ENCODE results near the gene E2F4.

The E2F4 gene

GRCh38 chr16:67149276-67150046, 42.5 kb upstream of the E2F4 start:
- peaks cover 41% of the 10 kb centered on the region in 2 experiments for H3K36me3 ChIP-seq (ENCODE audit: control insufficient read depth in 1 of 2, insufficient read depth in 2 of 2, low read length in 2 of 2)
- no peak overlapping the region for H4K8ac ChIP-seq (ENCODE audit: low read depth, low read length)
- peak in 1 of 2 donors; percentile 53 for DNase-seq
- peak overlapping the region; percentile 91 for H3K4me2 ChIP-seq (ENCODE audit: low read length)
- H3K4ac ChIP-seq (ENCODE audit: low read depth, low read length), result no peak overlapping the region
- peaks cover 6 to 8% of the 10 kb centered on the region in 2 experiments for H3K4me1 ChIP-seq (ENCODE audit: control insufficient read depth in 1 of 2, insufficient read depth in 2 of 2, low read length in 2 of 2)
- H3K4me3 ChIP-seq (ENCODE audit: low read depth, low read length), result no peak overlapping the region
- H2AK5ac ChIP-seq (ENCODE audit: low read length), result no peak overlapping the region
- H3K9me3 ChIP-seq (ENCODE audit: insufficient read depth, low read depth, low read length), result peaks cover 12% of the 10 kb centered on the region
- peaks cover 18% of the 10 kb centered on the region for H3K27me3 ChIP-seq (ENCODE audit: insufficient read depth, low read length)
- H2AFZ ChIP-seq (ENCODE audit: insufficient read depth, low read length, poor library complexity), result no peak overlapping the region
- no peak overlapping the region for H2BK120ac ChIP-seq (ENCODE audit: insufficient read depth, low read length, poor library complexity)
- H3K14ac ChIP-seq (ENCODE audit: low read length), result no peak overlapping the region
- peaks cover 6% of the 10 kb centered on the region for H3K79me1 ChIP-seq (ENCODE audit: low read length)
- H4K91ac ChIP-seq (ENCODE audit: low read depth, low read length), result peak overlapping the region; percentile 11
- no peak overlapping the region for H3K23ac ChIP-seq (ENCODE audit: low read length)
- H3K79me2 ChIP-seq (ENCODE audit: control insufficient read depth, insufficient read depth, low read length, poor library complexity), result no peaks in the 10 kb centered on the region
- H4K12ac ChIP-seq (ENCODE audit: low read depth, low read length), result peak overlapping the region; percentile 39
- no peak overlapping the region for H3K18ac ChIP-seq (ENCODE audit: low read length)
- no peak overlapping the region for H2BK12ac ChIP-seq (ENCODE audit: low read length)
- no peak overlapping the region for H3K27ac ChIP-seq (ENCODE audit: low read depth, low read length)
- no peak overlapping the region for H2BK5ac ChIP-seq (ENCODE audit: low read depth, low read length, poor library complexity)
- no peak overlapping the region for H3K9ac ChIP-seq (ENCODE audit: low read length)
- no CpG with 5 or more reads among the region's 77 CpGs for WGBS (ENCODE audit: extremely low coverage, insufficient coverage, insufficient read length)

GRCh38 chr16:67150047-67150832, 41.7 kb upstream of the E2F4 start:
- H3K18ac ChIP-seq (ENCODE audit: low read length), result peak overlapping the region; percentile 31
- H3K9me3 ChIP-seq (ENCODE audit: insufficient read depth, low read depth, low read length), result peaks cover 15% of the 10 kb centered on the region
- H3K14ac ChIP-seq (ENCODE audit: low read length), result peak overlapping the region; percentile 36
- no peak for DNase-seq
- no peak overlapping the region for H2AK5ac ChIP-seq (ENCODE audit: low read length)
- peak overlapping the region; percentile 45 for H3K9ac ChIP-seq (ENCODE audit: low read length)
- no peaks in the 10 kb centered on the region for H3K79me2 ChIP-seq (ENCODE audit: control insufficient read depth, insufficient read depth, low read length, poor library complexity)
- H2AFZ ChIP-seq (ENCODE audit: insufficient read depth, low read length, poor library complexity), result peak overlapping the region; percentile 74
- H3K27ac ChIP-seq (ENCODE audit: low read depth, low read length), result no peak overlapping the region
- H2BK5ac ChIP-seq (ENCODE audit: low read depth, low read length, poor library complexity), result no peak overlapping the region
- no peak overlapping the region for H2BK120ac ChIP-seq (ENCODE audit: insufficient read depth, low read length, poor library complexity)
- H4K8ac ChIP-seq (ENCODE audit: low read depth, low read length), result peak overlapping the region; percentile 69
- H3K4me1 ChIP-seq (ENCODE audit: control insufficient read depth in 1 of 2, insufficient read depth in 2 of 2, low read length in 2 of 2), result peaks cover 6 to 11% of the 10 kb centered on the region in 2 experiments
- peak overlapping the region; percentile 91 for H3K4me2 ChIP-seq (ENCODE audit: low read length)
- H3K23ac ChIP-seq (ENCODE audit: low read length), result no peak overlapping the region
- no CpG with 5 or more reads among the region's 94 CpGs for WGBS (ENCODE audit: extremely low coverage, insufficient coverage, insufficient read length)
- H3K4ac ChIP-seq (ENCODE audit: low read depth, low read length), result peak overlapping the region; percentile 15
- H3K27me3 ChIP-seq (ENCODE audit: insufficient read depth, low read length), result peaks cover 26% of the 10 kb centered on the region
- peaks cover 6% of the 10 kb centered on the region for H3K79me1 ChIP-seq (ENCODE audit: low read length)
- peaks cover 33 to 34% of the 10 kb centered on the region in 2 experiments for H3K36me3 ChIP-seq (ENCODE audit: control insufficient read depth in 1 of 2, insufficient read depth in 2 of 2, low read length in 2 of 2)
- H2BK12ac ChIP-seq (ENCODE audit: low read length), result no peak overlapping the region
- peak overlapping the region; percentile 73 for H3K4me3 ChIP-seq (ENCODE audit: low read depth, low read length)
- H4K12ac ChIP-seq (ENCODE audit: low read depth, low read length), result peak overlapping the region; percentile 39
- peak overlapping the region; percentile 62 for H4K91ac ChIP-seq (ENCODE audit: low read depth, low read length)

- DNase-seq, result no peak
- H3K79me1 ChIP-seq (ENCODE audit: low read length), result peaks cover 6% of the 10 kb centered on the region
- peaks cover 27 to 32% of the 10 kb centered on the region in 2 experiments for H3K36me3 ChIP-seq (ENCODE audit: control insufficient read depth in 1 of 2, insufficient read depth in 2 of 2, low read length in 2 of 2)
- no peak within 1 kb of the TSS for H3K27ac ChIP-seq (ENCODE audit: low read depth, low read length)
- H3K4me3 ChIP-seq (ENCODE audit: low read depth, low read length), result peak within 1 kb of the TSS; percentile 73
- H3K79me2 ChIP-seq (ENCODE audit: control insufficient read depth, insufficient read depth, low read length, poor library complexity), result no peaks in the 10 kb centered on the region
- H2BK5ac ChIP-seq (ENCODE audit: low read depth, low read length, poor library complexity), result no peak within 1 kb of the TSS
- peaks cover 6 to 11% of the 10 kb centered on the region in 2 experiments for H3K4me1 ChIP-seq (ENCODE audit: control insufficient read depth in 1 of 2, insufficient read depth in 2 of 2, low read length in 2 of 2)
- H2BK120ac ChIP-seq (ENCODE audit: insufficient read depth, low read length, poor library complexity), result no peak within 1 kb of the TSS
- peak within 1 kb of the TSS; percentile 62 for H4K91ac ChIP-seq (ENCODE audit: low read depth, low read length)
- H2BK12ac ChIP-seq (ENCODE audit: low read length), result no peak within 1 kb of the TSS
- peak within 1 kb of the TSS; percentile 39 for H4K12ac ChIP-seq (ENCODE audit: low read depth, low read length)
- H2AFZ ChIP-seq (ENCODE audit: insufficient read depth, low read length, poor library complexity), result peak within 1 kb of the TSS; percentile 74
- H3K9ac ChIP-seq (ENCODE audit: low read length), result peak within 1 kb of the TSS; percentile 45
- H3K4ac ChIP-seq (ENCODE audit: low read depth, low read length), result peak within 1 kb of the TSS; percentile 15
- peak within 1 kb of the TSS; percentile 69 for H4K8ac ChIP-seq (ENCODE audit: low read depth, low read length)
- H3K14ac ChIP-seq (ENCODE audit: low read length), result peak within 1 kb of the TSS; percentile 36
- WGBS (ENCODE audit: extremely low coverage, insufficient coverage, insufficient read length), result no CpG with 5 or more reads among the region's 34 CpGs
- H3K18ac ChIP-seq (ENCODE audit: low read length), result peak within 1 kb of the TSS; percentile 31
- peaks cover 15% of the 10 kb centered on the region for H3K9me3 ChIP-seq (ENCODE audit: insufficient read depth, low read depth, low read length)
- no peak within 1 kb of the TSS for H2AK5ac ChIP-seq (ENCODE audit: low read length)
- no peak within 1 kb of the TSS for H3K23ac ChIP-seq (ENCODE audit: low read length)
- peaks cover 32% of the 10 kb centered on the region for H3K27me3 ChIP-seq (ENCODE audit: insufficient read depth, low read length)
- peak within 1 kb of the TSS; percentile 91 for H3K4me2 ChIP-seq (ENCODE audit: low read length)
Measured at GRCh38 chr16:67150833-67151396, 41.0 kb upstream of the E2F4 start, which contains the start of gene B3GNT9. Gene B3GNT9 (minus strand): TSS chr16:67150998. CDS start chr16:67150485, 513 bp downstream.

- H3K14ac ChIP-seq (ENCODE audit: low read length), result no peak overlapping the region
- no CpG with 5 or more reads among the region's 8 CpGs for WGBS (ENCODE audit: extremely low coverage, insufficient coverage, insufficient read length)
- no peak overlapping the region for H3K4me3 ChIP-seq (ENCODE audit: low read depth, low read length)
- no peak overlapping the region for H3K23ac ChIP-seq (ENCODE audit: low read length)
- no peak overlapping the region for H2BK5ac ChIP-seq (ENCODE audit: low read depth, low read length, poor library complexity)
- H2BK120ac ChIP-seq (ENCODE audit: insufficient read depth, low read length, poor library complexity), result no peak overlapping the region
- peak overlapping the region; percentile 69 for H4K8ac ChIP-seq (ENCODE audit: low read depth, low read length)
- peaks cover 6% of the 10 kb centered on the region for H3K79me1 ChIP-seq (ENCODE audit: low read length)
- H2BK12ac ChIP-seq (ENCODE audit: low read length), result no peak overlapping the region
- peak; percentile 11 to 21 for DNase-seq
- peaks cover 6 to 11% of the 10 kb centered on the region in 2 experiments for H3K4me1 ChIP-seq (ENCODE audit: control insufficient read depth in 1 of 2, insufficient read depth in 2 of 2, low read length in 2 of 2)
- no peak overlapping the region for H4K12ac ChIP-seq (ENCODE audit: low read depth, low read length)
- H3K9me3 ChIP-seq (ENCODE audit: insufficient read depth, low read depth, low read length), result peaks cover 16% of the 10 kb centered on the region
- peak overlapping the region; percentile 91 for H3K4me2 ChIP-seq (ENCODE audit: low read length)
- H3K9ac ChIP-seq (ENCODE audit: low read length), result no peak overlapping the region
- no peak overlapping the region for H2AFZ ChIP-seq (ENCODE audit: insufficient read depth, low read length, poor library complexity)
- H3K79me2 ChIP-seq (ENCODE audit: control insufficient read depth, insufficient read depth, low read length, poor library complexity), result no peaks in the 10 kb centered on the region
- no peak overlapping the region for H4K91ac ChIP-seq (ENCODE audit: low read depth, low read length)
- H3K36me3 ChIP-seq (ENCODE audit: control insufficient read depth in 1 of 2, insufficient read depth in 2 of 2, low read length in 2 of 2), result peaks cover 20 to 27% of the 10 kb centered on the region in 2 experiments
- H3K4ac ChIP-seq (ENCODE audit: low read depth, low read length), result no peak overlapping the region
- peaks cover 38% of the 10 kb centered on the region for H3K27me3 ChIP-seq (ENCODE audit: insufficient read depth, low read length)
- H3K18ac ChIP-seq (ENCODE audit: low read length), result no peak overlapping the region
- no peak overlapping the region for H3K27ac ChIP-seq (ENCODE audit: low read depth, low read length)
- no peak overlapping the region for H2AK5ac ChIP-seq (ENCODE audit: low read length)
Measured at GRCh38 chr16:67151431-67152097, 40.4 kb upstream of the E2F4 start.
